PC-9 (cell line): ENCODE data around the gene CD93. TPM values are rescaled to one million over a fixed set of nuclear protein-coding genes. Genes with fewer than 3 reads are reported as not detected.

Experiments used
- BruUV-seq: library from RNA; stranded (reverse); fragments of 400-500 nt; replicated peaks from 2 replicates; lab custom pipeline; 2021; lab: Mats Ljungman, UMichigan
- CTCF ChIA-PET: fragments of 300-600 bp; sonication (Branson Sonifier 250); formaldehyde crosslinking; loops from one replicate; lab custom pipeline; 2022; ENCODE audit warnings: antibody characterized with exemption; lab: Charles Lee
- POLR2A ChIA-PET: fragments of 300-600 bp; sonication (Branson Sonifier 250); formaldehyde crosslinking; loops from one replicate; lab custom pipeline; 2022; ENCODE audit warnings: antibody characterized with exemption; ENCODE audit not compliant: unreplicated experiment; lab: Charles Lee
- DNase-seq, 2 experiments: peaks; one replicate each; pipeline versions ENCODE4 v3.0.0 to v3.0.0-alpha.2; 2015 to 2022; ENCODE audit warnings: mixed read lengths in 1 of 2
- H2AFZ ChIP-seq: fragments of 200-600 bp; sonication (generic); 2 replicates; pipeline ENCODE4 v1.8.1; 2017; ENCODE audit warnings: antibody characterized with exemption
- H3F3A ChIP-seq: fragments of 200-600 bp; sonication (generic); 2 replicates; pipeline ENCODE4 v1.8.1; 2017; ENCODE audit warnings: antibody characterized with exemption, mild to moderate bottlenecking, low read depth; ENCODE audit not compliant: insufficient read depth
- H3K27ac ChIP-seq: fragments of 200-600 bp; sonication (generic); 2 replicates; pipeline ENCODE4 v1.6.1; 2016; ENCODE audit warnings: mixed run types
- H3K27me3 ChIP-seq: fragments of 200-600 bp; sonication (generic); 2 replicates; pipeline ENCODE4 v1.6.1; 2016; ENCODE audit warnings: low read depth, mixed run types; ENCODE audit not compliant: insufficient read depth
- H3K36me3 ChIP-seq: fragments of 200-600 bp; sonication (generic); 2 replicates; pipeline ENCODE4 v1.6.1; 2016; ENCODE audit warnings: low read depth, mixed run types
- H3K4me1 ChIP-seq: fragments of 200-600 bp; sonication (generic); replicated peaks from 2 replicates; pipeline ENCODE4 v1.6.1; 2016; ENCODE audit warnings: mixed run types; ENCODE audit not compliant: insufficient read depth
- H3K4me2 ChIP-seq: fragments of 200-600 bp; sonication (generic); 2 replicates; pipeline ENCODE4 v1.6.1; 2017; ENCODE audit warnings: mixed run types
- H3K4me3 ChIP-seq: fragments of 200-600 bp; sonication (generic); 2 replicates; pipeline ENCODE4 v1.6.1; 2016; ENCODE audit warnings: mixed run types
- H3K79me2 ChIP-seq: fragments of 200-600 bp; sonication (generic); 2 replicates; pipeline ENCODE4 v1.6.1; 2017; ENCODE audit warnings: low read depth, mixed run types
- H3K9me2 ChIP-seq: fragments of 200-600 bp; sonication (generic); 2 replicates; pipeline ENCODE4 v1.8.1; 2017; ENCODE audit warnings: mild to moderate bottlenecking; ENCODE audit not compliant: insufficient read depth
- H3K9me3 ChIP-seq: fragments of 200-600 bp; sonication (generic); 2 replicates; pipeline ENCODE4 v1.8.1; 2016; ENCODE audit warnings: low read depth; ENCODE audit not compliant: insufficient read depth
- H4K20me1 ChIP-seq: fragments of 200-600 bp; sonication (generic); 2 replicates; pipeline ENCODE4 v1.8.1; 2017; ENCODE audit not compliant: insufficient read depth
- CTCF ChIP-seq: fragments of 200-600 bp; sonication (generic); conservative IDR thresholded peaks from 2 replicates; pipeline ENCODE4 v1.6.1; 2017; ENCODE audit warnings: mixed run types, antibody characterized with exemption, mild to moderate bottlenecking, moderate library complexity
- EZH2 ChIP-seq: fragments of 200-600 bp; sonication (generic); IDR thresholded peaks from 2 replicates; pipeline ENCODE4 v1.8.0; 2017; ENCODE audit warnings: antibody characterized with exemption, low read depth
- intact Hi-C: fragments of 100-400 bp; cut with micrococcal nuclease; formaldehyde crosslinking; loops from one replicate; pipeline ENCODE4 v1.10.0; 2022; ENCODE audit not compliant: unreplicated experiment
- total RNA-seq: library from RNA; stranded (reverse); gene quantifications from 2 replicates; pipeline ENCODE4 v1.2.3, GENCODE V29; 2021

The CD93 gene
- total RNA-seq, 1 experiment from 2014 or later: 0.07 TPM

GRCh38 chr20:23097636-23098580 is 11.8 kb upstream of the CD93 start:
- Histone ChIP-seq H3K27me3 (no peaks in the 10 kb centered on the region), H3K9me3 (no peaks in the 10 kb centered on the region), H3F3A (no peaks in the 10 kb centered on the region), H3K79me2 (no peaks in the 10 kb centered on the region), H4K20me1 (no peaks in the 10 kb centered on the region), H3K4me1 (peaks cover 18% of the 10 kb centered on the region), H3K4me3 (no peak overlapping the region), H2AFZ (no peak overlapping the region), H3K36me3 (no peaks in the 10 kb centered on the region), H3K27ac (no peak overlapping the region), H3K9me2 (no peaks in the 10 kb centered on the region), H3K4me2 (no peak overlapping the region)
- ChIA-PET CTCF (no interaction called here), POLR2A (interaction anchor here (0.6 kb wide), 1 partner anchor 20 kb away, joined by 3 read pairs; no protein-coding TSS in a partner anchor)
- TF ChIP-seq EZH2 (no peak), CTCF (no peak)
- BruUV-seq: no TSS peak
- DNase-seq: no peak
- intact Hi-C loops: no loop called here

DNA sequence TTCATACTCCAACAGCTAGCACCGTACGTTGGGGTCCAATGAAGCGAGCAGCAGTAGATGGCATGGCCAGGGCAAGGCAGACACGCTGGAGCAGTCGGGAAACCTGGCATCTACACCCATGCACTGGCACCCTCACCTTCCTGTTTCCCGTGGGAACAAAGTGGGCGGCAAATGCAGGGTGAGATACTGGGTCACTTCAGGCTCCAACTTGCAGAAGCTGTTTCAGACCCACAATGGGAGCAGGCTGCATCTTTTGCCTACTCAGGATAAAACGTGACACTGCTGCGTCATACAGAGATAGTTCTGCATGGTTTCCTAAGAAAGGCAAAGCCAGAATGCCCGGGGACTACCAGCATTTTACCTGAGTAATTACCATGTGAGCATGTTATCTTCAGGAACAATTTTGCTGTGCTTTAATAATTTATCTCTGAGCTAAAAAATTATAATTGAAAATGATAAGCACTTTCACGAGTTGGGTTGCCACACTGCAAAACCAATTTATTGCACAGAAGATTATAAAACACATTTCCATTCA is 10.9 kb upstream of the CD93 start:
- POLR2A ChIA-PET: interaction anchor here (0.6 kb wide), 1 partner anchor 21 kb away, joined by 3 read pairs; no protein-coding TSS in a partner anchor
- TF ChIP-seq CTCF (no peak), EZH2 (no peak)
- Histone ChIP-seq H3K27ac (no peak overlapping the region), H3K4me3 (no peak overlapping the region), H3K79me2 (no peaks in the 10 kb centered on the region), H3K4me1 (peaks cover 26% of the 10 kb centered on the region), H2AFZ (no peak overlapping the region), H3K36me3 (no peaks in the 10 kb centered on the region), H3K27me3 (no peaks in the 10 kb centered on the region), H3K4me2 (no peak overlapping the region), H3F3A (no peaks in the 10 kb centered on the region), H3K9me3 (no peaks in the 10 kb centered on the region), H4K20me1 (no peaks in the 10 kb centered on the region), H3K9me2 (no peaks in the 10 kb centered on the region)
- CTCF ChIA-PET: no interaction called here
- BruUV-seq: no TSS peak
- no peak for DNase-seq
- intact Hi-C loops: no loop called here

- H3K79me2 ChIP-seq: no peaks in the 10 kb centered on the region
- no peak overlapping the region for H3K4me3 ChIP-seq
- H3K4me2 ChIP-seq: no peak overlapping the region
- no peak overlapping the region for H2AFZ ChIP-seq
- H3K27ac ChIP-seq: no peak overlapping the region
- POLR2A ChIA-PET: no interaction called here
- CTCF ChIA-PET: no interaction called here
- no peak for DNase-seq
- H3K9me3 ChIP-seq: no peaks in the 10 kb centered on the region
- no peaks in the 10 kb centered on the region for H3K27me3 ChIP-seq
- intact Hi-C loops: no loop called here
- H3K4me1 ChIP-seq: peaks cover 30% of the 10 kb centered on the region
- H3K36me3 ChIP-seq: no peaks in the 10 kb centered on the region
- H4K20me1 ChIP-seq: no peaks in the 10 kb centered on the region
- TF ChIP-seq CTCF (no peak), EZH2 (no peak)
- H3F3A ChIP-seq: no peaks in the 10 kb centered on the region
- no peaks in the 10 kb centered on the region for H3K9me2 ChIP-seq
- BruUV-seq: no TSS peak
Observed at GRCh38 chr20:23096097-23096496, 10.0 kb upstream of the CD93 start.
